Fibroblast of mammary gland (primary cell): ENCODE measurements around the gene IGSF11.
A peak's percentile ranks its signal among the peaks of the same experiment; 100 is the strongest.

Experiments
- DNase-seq: peaks from one replicate; pipeline ENCODE4 v3.0.0-alpha.2; 2010; ENCODE audit warnings: low read depth
- H3K4me3 ChIP-seq: 2 replicates; pipeline ENCODE4 v1.5.1; 2011; ENCODE audit warnings: low read depth, mild to moderate bottlenecking, low read length, moderate library complexity; ENCODE audit not compliant: control insufficient read depth
- CTCF ChIP-seq: conservative IDR thresholded peaks from 2 replicates; pipeline ENCODE4 v1.5.1; 2011; ENCODE audit warnings: low read depth, low read length, inconsistent platforms; ENCODE audit not compliant: control insufficient read depth, insufficient read depth

Gene IGSF11

GRCh38 chr3:119019767-119020518, 14.7 kb downstream of the IGSF11 start:
- H3K4me3 ChIP-seq = no peak overlapping the region
- TF ChIP-seq CTCF = no peak
- DNase-seq = no peak

- no peak overlapping the region for H3K4me3 ChIP-seq
- no peak for TF ChIP-seq CTCF
- DNase-seq = no peak
Observed at GRCh38 chr3:119018690-119019463, 15.8 kb downstream of the IGSF11 start.

- TF ChIP-seq CTCF = no peak
- H3K4me3 ChIP-seq = no peak overlapping the region
Observed at GRCh38 chr3:119015942-119016341, 18.7 kb downstream of the IGSF11 start.

GRCh38 chr3:119013951-119014350, 20.7 kb downstream of the IGSF11 start:
- TF ChIP-seq CTCF = no peak
- no peak overlapping the region for H3K4me3 ChIP-seq
- no peak for DNase-seq

More at GRCh38 chr3:119015942-119016341, 18.7 kb downstream of the IGSF11 start:
- no peak for DNase-seq

- TF ChIP-seq CTCF = no peak
- no peak overlapping the region for H3K4me3 ChIP-seq
- DNase-seq = no peak
Observed at GRCh38 chr3:119011528-119011927, 23.1 kb downstream of the IGSF11 start.

- H3K4me3 ChIP-seq = no peak overlapping the region
- no peak for DNase-seq
- TF ChIP-seq CTCF = no peak
Observed at GRCh38 chr3:118997190-118997589, 37.5 kb downstream of the IGSF11 start.

- no peak for TF ChIP-seq CTCF
Observed at GRCh38 chr3:118991775-118992174, 42.9 kb downstream of the IGSF11 start.

More at GRCh38 chr3:118991775-118992174, 42.9 kb downstream of the IGSF11 start:
- peak; percentile 1 for DNase-seq
- no peak overlapping the region for H3K4me3 ChIP-seq
